Measurements from ENCODE around the gene ZNF273.
"Not testable (repeated sequence)": the region's sequence is repeated elsewhere in the genome, so short reads cannot be mapped to it uniquely, and the experiment has no call there.

ZNF273 gene

GRCh38 chr7:64902806-64903721 lies at the start of gene ZNF273:
TSS of gene ZNF273 (plus strand) at chr7:64903273. CDS start at chr7:64903318, 45 bp downstream.
- peak within 1 kb of the TSS; percentile 84 for H3K4me3 ChIP-seq (ENCODE audit: low read depth, low read length)
- TF ChIP-seq, protein P1, sequence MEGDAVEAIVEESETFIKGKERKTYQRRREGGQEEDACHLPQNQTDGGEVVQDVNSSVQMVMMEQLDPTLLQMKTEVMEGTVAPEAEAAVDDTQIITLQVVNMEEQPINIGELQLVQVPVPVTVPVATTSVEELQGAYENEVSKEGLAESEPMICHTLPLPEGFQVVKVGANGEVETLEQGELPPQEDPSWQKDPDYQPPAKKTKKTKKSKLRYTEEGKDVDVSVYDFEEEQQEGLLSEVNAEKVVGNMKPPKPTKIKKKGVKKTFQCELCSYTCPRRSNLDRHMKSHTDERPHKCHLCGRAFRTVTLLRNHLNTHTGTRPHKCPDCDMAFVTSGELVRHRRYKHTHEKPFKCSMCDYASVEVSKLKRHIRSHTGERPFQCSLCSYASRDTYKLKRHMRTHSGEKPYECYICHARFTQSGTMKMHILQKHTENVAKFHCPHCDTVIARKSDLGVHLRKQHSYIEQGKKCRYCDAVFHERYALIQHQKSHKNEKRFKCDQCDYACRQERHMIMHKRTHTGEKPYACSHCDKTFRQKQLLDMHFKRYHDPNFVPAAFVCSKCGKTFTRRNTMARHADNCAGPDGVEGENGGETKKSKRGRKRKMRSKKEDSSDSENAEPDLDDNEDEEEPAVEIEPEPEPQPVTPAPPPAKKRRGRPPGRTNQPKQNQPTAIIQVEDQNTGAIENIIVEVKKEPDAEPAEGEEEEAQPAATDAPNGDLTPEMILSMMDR (IDR thresholded peaks at IDR 0.05; ENCODE audit: low read depth, low read length, missing control alignments), result no peak
- peak; percentile 90 for DNase-seq (ENCODE audit: low read depth)

GRCh38 chr7:64853679-64854078 lies 49.4 kb upstream of the ZNF273 start:
- no peak overlapping the region for H3K4me3 ChIP-seq (ENCODE audit: low read depth, low read length)
- TF ChIP-seq, protein P1 (IDR thresholded peaks at IDR 0.05; ENCODE audit: low read depth, low read length, missing control alignments), result no peak
- no peak for DNase-seq (ENCODE audit: low read depth)

GRCh38 chr7:64854969-64855368 lies 48.1 kb upstream of the ZNF273 start:
- DNase-seq (ENCODE audit: low read depth), result no peak
- TF ChIP-seq, protein P1 (IDR thresholded peaks at IDR 0.05; ENCODE audit: low read depth, low read length, missing control alignments), result no peak
- H3K4me3 ChIP-seq (ENCODE audit: low read depth, low read length), result no peak overlapping the region

- TF ChIP-seq, protein P1 (IDR thresholded peaks at IDR 0.05; ENCODE audit: low read depth, low read length, missing control alignments), result no peak
- no peak for DNase-seq (ENCODE audit: low read depth)
- no peak overlapping the region for H3K4me3 ChIP-seq (ENCODE audit: low read depth, low read length)
Observed at GRCh38 chr7:64863021-64863420, 40.1 kb upstream of the ZNF273 start.

DNA sequence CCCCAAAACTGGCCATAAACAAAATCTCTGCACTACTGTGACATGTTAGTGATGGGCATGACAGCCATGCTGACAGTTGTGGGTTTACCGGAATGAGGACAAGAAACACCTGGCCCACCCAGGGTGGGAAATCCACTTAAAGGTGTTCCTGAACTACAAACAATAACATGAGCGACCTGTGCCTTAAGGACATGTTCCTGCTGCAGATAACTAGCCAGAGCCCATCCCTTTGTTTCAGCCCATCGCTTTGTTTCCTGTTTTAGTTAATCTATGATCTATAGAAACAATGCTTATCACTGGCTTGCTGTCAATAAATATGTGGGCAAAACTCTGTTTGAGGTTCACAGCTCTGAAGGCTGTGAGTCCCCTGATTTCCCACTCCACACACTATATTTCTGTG lies 39.5 kb upstream of the ZNF273 start:
- DNase-seq (ENCODE audit: low read depth); H3K4me3 ChIP-seq (ENCODE audit: low read depth, low read length): not testable (repeated sequence)

DNA sequence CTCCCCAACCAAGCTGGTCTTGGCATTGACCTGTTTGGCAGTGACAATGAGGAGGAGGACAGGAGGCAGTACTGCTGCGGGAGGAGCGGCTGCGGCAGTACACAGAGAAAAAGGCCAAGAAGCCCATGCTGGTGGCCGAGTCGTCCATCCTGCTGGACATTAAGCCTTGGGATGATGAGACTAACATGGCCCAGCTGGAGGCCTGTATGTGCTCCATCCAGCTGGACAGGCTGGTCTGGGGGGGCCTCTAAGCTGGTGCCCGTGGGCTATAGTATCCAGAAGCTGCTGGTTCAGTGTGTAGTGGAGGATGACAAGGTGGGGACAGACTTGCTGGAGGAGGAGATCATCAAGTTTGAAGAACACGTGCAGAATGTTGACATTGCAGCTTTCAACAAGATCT lies 39.1 kb upstream of the ZNF273 start:
- TF ChIP-seq, protein P1 (IDR thresholded peaks at IDR 0.05; ENCODE audit: low read depth, low read length, missing control alignments), result no peak
- no peak for DNase-seq (ENCODE audit: low read depth)
- no peak overlapping the region for H3K4me3 ChIP-seq (ENCODE audit: low read depth, low read length)

- TF ChIP-seq, protein P1 (IDR thresholded peaks at IDR 0.05; ENCODE audit: low read depth, low read length, missing control alignments), result no peak
- no peak overlapping the region for H3K4me3 ChIP-seq (ENCODE audit: low read depth, low read length)
- DNase-seq (ENCODE audit: low read depth), result no peak
Observed at GRCh38 chr7:64867863-64868440, 35.1 kb upstream of the ZNF273 start.
